Fibroblast of pulmonary artery (primary cell): Measurements from ENCODE around the gene ZNF584.
"Not testable (repeated sequence)": the region's sequence is repeated elsewhere in the genome, so short reads cannot be mapped to it uniquely, and the experiment has no call there.

Experiments used
- DNase-seq: peaks from one replicate; pipeline ENCODE4 v3.0.0-alpha.2; 2010; ENCODE audit warnings: low read depth
- H3K4me3 ChIP-seq: replicated peaks from 2 replicates; pipeline ENCODE4 v1.5.1; 2011; ENCODE audit warnings: low read depth, mild to moderate bottlenecking, control low read depth, low read length, moderate library complexity
- CTCF ChIP-seq: IDR thresholded peaks from 2 replicates; pipeline ENCODE4 v1.5.1; 2011; ENCODE audit warnings: mild to moderate bottlenecking, control low read depth, low read length, inconsistent platforms; ENCODE audit errors: missing control alignments

The ZNF584 gene

GRCh38 chr19:58368561-58369360, 39.7 kb upstream of the ZNF584 start:
- H3K4me3 ChIP-seq, result no peak overlapping the region
- no peak for TF ChIP-seq CTCF
- DNase-seq, result no peak

- DNase-seq, result no peak
- peak; percentile 3 for TF ChIP-seq CTCF
- H3K4me3 ChIP-seq, result no peak overlapping the region
These were observed 35.9 kb upstream of the ZNF584 start for GRCh38 chr19:58372311-58373133.

- no peak overlapping the region for H3K4me3 ChIP-seq
- peak; percentile 37 for DNase-seq
- TF ChIP-seq CTCF, result no peak
These were observed 34.2 kb upstream of the ZNF584 start for GRCh38 chr19:58374200-58374599.

GRCh38 chr19:58376724-58377123, 31.7 kb upstream of the ZNF584 start:
- peak; percentile 45 for DNase-seq
- not testable (repeated sequence) for H3K4me3 ChIP-seq

GRCh38 chr19:58379246-58379645, 29.2 kb upstream of the ZNF584 start:
- DNase-seq, result no peak
- no peak overlapping the region for H3K4me3 ChIP-seq
- no peak for TF ChIP-seq CTCF

- no peak for DNase-seq
- no peak for TF ChIP-seq CTCF
- H3K4me3 ChIP-seq, result peak overlapping the region; percentile 86
These were observed 28.3 kb upstream of the ZNF584 start for GRCh38 chr19:58380037-58380661.

- H3K4me3 ChIP-seq, result peak within 1 kb of the TSS; percentile 86
- DNase-seq, result peak; percentile 100
- no peak for TF ChIP-seq CTCF
These were observed 27.6 kb upstream of the ZNF584 start, which contains the start of gene ZNF837 for GRCh38 chr19:58380662-58381459. Gene ZNF837, minus strand, starts transcription at chr19:58381030. Its CDS starts 11,698 bp downstream, at chr19:58369332.
